ENCODE measurements around the gene QSOX1.

Gene QSOX1

GRCh38 chr1:180227861-180228647 is 73.4 kb downstream of the QSOX1 start:
- Histone ChIP-seq H3K9ac (ENCODE audit: insufficient read length, low read depth) (no peak overlapping the region), H3K9me3 (ENCODE audit: insufficient read depth, low read length) (no peaks in the 10 kb centered on the region), H3K4me3 (ENCODE audit: insufficient read length, low read depth) (no peak overlapping the region), H3K27me3 (ENCODE audit: insufficient read depth, insufficient read length) (peaks cover 94% of the 10 kb centered on the region), H3K36me3 (ENCODE audit: insufficient read depth, insufficient read length, low read length) (no peaks in the 10 kb centered on the region), H3K4me1 (ENCODE audit: insufficient read depth, insufficient read length) (peaks cover 21% of the 10 kb centered on the region)
- DNase-seq (ENCODE audit: low read depth, low spot score): no peak
- TF ChIP-seq SUZ12 (IDR thresholded peaks at IDR 0.05; ENCODE audit: extremely low read depth, insufficient read depth, insufficient read length): no peak
- no peak for TF ChIP-seq YY1 (IDR thresholded peaks at IDR 0.05; ENCODE audit: insufficient read depth, insufficient read length)
- TF ChIP-seq ZNF274 (IDR thresholded peaks at IDR 0.05; ENCODE audit: low read depth, low read length): no peak

GRCh38 chr1:180228648-180229482 is 74.2 kb downstream of the QSOX1 start:
- Histone ChIP-seq H3K9me3 (ENCODE audit: insufficient read depth, low read length) (no peaks in the 10 kb centered on the region), H3K4me1 (ENCODE audit: insufficient read depth, insufficient read length) (peaks cover 25% of the 10 kb centered on the region), H3K27me3 (ENCODE audit: insufficient read depth, insufficient read length) (peaks cover 94% of the 10 kb centered on the region), H3K36me3 (ENCODE audit: insufficient read depth, insufficient read length, low read length) (no peaks in the 10 kb centered on the region), H3K9ac (ENCODE audit: insufficient read length, low read depth) (peak overlapping the region; percentile 68), H3K4me3 (ENCODE audit: insufficient read length, low read depth) (peak overlapping the region; percentile 58)
- no peak for DNase-seq (ENCODE audit: low read depth, low spot score)
- TF ChIP-seq YY1 (IDR thresholded peaks at IDR 0.05; ENCODE audit: insufficient read depth, insufficient read length) (no peak), SUZ12 (IDR thresholded peaks at IDR 0.05; ENCODE audit: extremely low read depth, insufficient read depth, insufficient read length) (peak; percentile 89)

GRCh38 chr1:180229483-180230415 is 75.1 kb downstream of the QSOX1 start, which contains the start of gene LHX4:
TSS of gene LHX4 (plus strand) at chr1:180230264. CDS start at chr1:180230530, 266 bp downstream.
- Histone ChIP-seq H3K27me3 (ENCODE audit: insufficient read depth, insufficient read length) (peaks cover 94% of the 10 kb centered on the region), H3K4me3 (ENCODE audit: insufficient read length, low read depth) (peak within 1 kb of the TSS; percentile 58), H3K4me1 (ENCODE audit: insufficient read depth, insufficient read length) (peaks cover 29% of the 10 kb centered on the region), H3K9me3 (ENCODE audit: insufficient read depth, low read length) (no peaks in the 10 kb centered on the region), H3K36me3 (ENCODE audit: insufficient read depth, insufficient read length, low read length) (no peaks in the 10 kb centered on the region), H3K9ac (ENCODE audit: insufficient read length, low read depth) (peak within 1 kb of the TSS; percentile 68)
- TF ChIP-seq ZNF274 (IDR thresholded peaks at IDR 0.05; ENCODE audit: low read depth, low read length) (no peak), YY1 (IDR thresholded peaks at IDR 0.05; ENCODE audit: insufficient read depth, insufficient read length) (no peak), SUZ12 (IDR thresholded peaks at IDR 0.05; ENCODE audit: extremely low read depth, insufficient read depth, insufficient read length) (no peak)
- no peak for DNase-seq (ENCODE audit: low read depth, low spot score)

- peak overlapping the region; percentile 39 for H3K4me3 ChIP-seq (ENCODE audit: insufficient read length, low read depth)
- TF ChIP-seq SUZ12 (IDR thresholded peaks at IDR 0.05; ENCODE audit: extremely low read depth, insufficient read depth, insufficient read length) (no peak), ZNF274 (IDR thresholded peaks at IDR 0.05; ENCODE audit: low read depth, low read length) (no peak), YY1 (IDR thresholded peaks at IDR 0.05; ENCODE audit: insufficient read depth, insufficient read length) (no peak)
- peak overlapping the region; percentile 58 for H3K9ac ChIP-seq (ENCODE audit: insufficient read length, low read depth)
- H3K27me3 ChIP-seq (ENCODE audit: insufficient read depth, insufficient read length): peaks cover 94% of the 10 kb centered on the region
- peaks cover 35% of the 10 kb centered on the region for H3K4me1 ChIP-seq (ENCODE audit: insufficient read depth, insufficient read length)
- no peak for DNase-seq (ENCODE audit: low read depth, low spot score)
- no peaks in the 10 kb centered on the region for H3K36me3 ChIP-seq (ENCODE audit: insufficient read depth, insufficient read length, low read length)
- H3K9me3 ChIP-seq (ENCODE audit: insufficient read depth, low read length): no peaks in the 10 kb centered on the region
Observed at GRCh38 chr1:180230416-180230790, 75.7 kb downstream of the QSOX1 start.

GRCh38 chr1:180230791-180231505 is 76.3 kb downstream of the QSOX1 start:
- no peak for DNase-seq (ENCODE audit: low read depth, low spot score)
- H3K36me3 ChIP-seq (ENCODE audit: insufficient read depth, insufficient read length, low read length): no peaks in the 10 kb centered on the region
- TF ChIP-seq SUZ12 (IDR thresholded peaks at IDR 0.05; ENCODE audit: extremely low read depth, insufficient read depth, insufficient read length) (peak; percentile 19), YY1 (IDR thresholded peaks at IDR 0.05; ENCODE audit: insufficient read depth, insufficient read length) (no peak), ZNF274 (IDR thresholded peaks at IDR 0.05; ENCODE audit: low read depth, low read length) (no peak)
- no peaks in the 10 kb centered on the region for H3K9me3 ChIP-seq (ENCODE audit: insufficient read depth, low read length)
- H3K4me3 ChIP-seq (ENCODE audit: insufficient read length, low read depth): peak overlapping the region; percentile 39
- peaks cover 94% of the 10 kb centered on the region for H3K27me3 ChIP-seq (ENCODE audit: insufficient read depth, insufficient read length)
- H3K4me1 ChIP-seq (ENCODE audit: insufficient read depth, insufficient read length): peaks cover 36% of the 10 kb centered on the region
- H3K9ac ChIP-seq (ENCODE audit: insufficient read length, low read depth): peak overlapping the region; percentile 58

GRCh38 chr1:180231506-180231921 is 76.8 kb downstream of the QSOX1 start:
- H3K9ac ChIP-seq (ENCODE audit: insufficient read length, low read depth): peak overlapping the region; percentile 34
- H3K36me3 ChIP-seq (ENCODE audit: insufficient read depth, insufficient read length, low read length): no peaks in the 10 kb centered on the region
- DNase-seq (ENCODE audit: low read depth, low spot score): no peak
- H3K9me3 ChIP-seq (ENCODE audit: insufficient read depth, low read length): no peaks in the 10 kb centered on the region
- H3K4me3 ChIP-seq (ENCODE audit: insufficient read length, low read depth): peak overlapping the region; percentile 39
- TF ChIP-seq YY1 (IDR thresholded peaks at IDR 0.05; ENCODE audit: insufficient read depth, insufficient read length) (no peak), SUZ12 (IDR thresholded peaks at IDR 0.05; ENCODE audit: extremely low read depth, insufficient read depth, insufficient read length) (peak; percentile 96)
- peaks cover 94% of the 10 kb centered on the region for H3K27me3 ChIP-seq (ENCODE audit: insufficient read depth, insufficient read length)
- H3K4me1 ChIP-seq (ENCODE audit: insufficient read depth, insufficient read length): peaks cover 36% of the 10 kb centered on the region
